ENCODE measurements around the gene TET2. TPM values are rescaled to one million over a fixed set of nuclear protein-coding genes. Genes with fewer than 3 reads are reported as not detected.

TET2 gene
- polyA plus RNA-seq, 10 donors: 20.8 to 38.9 (median 32.8) TPM

DNA sequence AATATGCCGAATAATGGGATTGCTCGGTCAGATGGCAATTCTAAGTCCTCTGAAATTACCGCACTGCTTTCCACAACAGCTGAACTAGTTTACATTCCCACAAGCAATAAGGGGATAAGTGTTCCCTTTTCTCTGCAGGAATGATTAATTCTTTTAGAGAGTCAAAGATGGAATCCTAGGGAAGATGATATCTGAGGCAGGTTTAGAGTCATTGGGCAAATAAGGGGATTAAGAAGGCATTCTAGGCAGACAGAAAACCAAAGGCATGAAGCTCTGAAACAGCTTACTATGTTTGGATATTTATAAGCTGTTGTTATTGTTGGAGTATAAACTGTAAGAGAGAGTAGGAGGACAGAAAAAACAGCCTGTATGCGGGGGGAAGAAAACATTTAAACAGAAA is 85.7 kb downstream of the TET2 start:
- DNase-seq: no peak

DNA sequence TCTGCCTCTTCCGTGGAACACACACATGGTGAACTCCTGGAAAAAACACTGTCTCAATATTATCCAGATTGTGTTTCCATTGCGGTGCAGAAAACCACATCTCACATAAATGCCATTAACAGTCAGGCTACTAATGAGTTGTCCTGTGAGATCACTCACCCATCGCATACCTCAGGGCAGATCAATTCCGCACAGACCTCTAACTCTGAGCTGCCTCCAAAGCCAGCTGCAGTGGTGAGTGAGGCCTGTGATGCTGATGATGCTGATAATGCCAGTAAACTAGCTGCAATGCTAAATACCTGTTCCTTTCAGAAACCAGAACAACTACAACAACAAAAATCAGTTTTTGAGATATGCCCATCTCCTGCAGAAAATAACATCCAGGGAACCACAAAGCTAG is 87.9 kb downstream of the TET2 start:
- no peak for DNase-seq

DNA sequence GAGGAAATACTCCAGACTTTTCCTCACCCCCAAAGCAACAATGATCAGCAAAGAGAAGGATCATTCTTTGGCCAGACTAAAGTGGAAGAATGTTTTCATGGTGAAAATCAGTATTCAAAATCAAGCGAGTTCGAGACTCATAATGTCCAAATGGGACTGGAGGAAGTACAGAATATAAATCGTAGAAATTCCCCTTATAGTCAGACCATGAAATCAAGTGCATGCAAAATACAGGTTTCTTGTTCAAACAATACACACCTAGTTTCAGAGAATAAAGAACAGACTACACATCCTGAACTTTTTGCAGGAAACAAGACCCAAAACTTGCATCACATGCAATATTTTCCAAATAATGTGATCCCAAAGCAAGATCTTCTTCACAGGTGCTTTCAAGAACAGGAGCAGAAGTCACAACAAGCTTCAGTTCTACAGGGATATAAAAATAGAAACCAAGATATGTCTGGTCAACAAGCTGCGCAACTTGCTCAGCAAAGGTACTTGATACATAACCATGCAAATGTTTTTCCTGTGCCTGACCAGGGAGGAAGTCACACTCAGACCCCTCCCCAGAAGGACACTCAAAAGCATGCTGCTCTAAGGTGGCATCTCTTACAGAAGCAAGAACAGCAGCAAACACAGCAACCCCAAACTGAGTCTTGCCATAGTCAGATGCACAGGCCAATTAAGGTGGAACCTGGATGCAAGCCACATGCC is 89.7 kb downstream of the TET2 start:
- DNase-seq: no peak

DNA sequence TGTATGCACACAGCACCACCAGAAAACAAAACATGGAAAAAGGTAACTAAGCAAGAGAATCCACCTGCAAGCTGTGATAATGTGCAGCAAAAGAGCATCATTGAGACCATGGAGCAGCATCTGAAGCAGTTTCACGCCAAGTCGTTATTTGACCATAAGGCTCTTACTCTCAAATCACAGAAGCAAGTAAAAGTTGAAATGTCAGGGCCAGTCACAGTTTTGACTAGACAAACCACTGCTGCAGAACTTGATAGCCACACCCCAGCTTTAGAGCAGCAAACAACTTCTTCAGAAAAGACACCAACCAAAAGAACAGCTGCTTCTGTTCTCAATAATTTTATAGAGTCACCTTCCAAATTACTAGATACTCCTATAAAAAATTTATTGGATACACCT is 90.2 kb downstream of the TET2 start:
- DNase-seq: no peak

DNA sequence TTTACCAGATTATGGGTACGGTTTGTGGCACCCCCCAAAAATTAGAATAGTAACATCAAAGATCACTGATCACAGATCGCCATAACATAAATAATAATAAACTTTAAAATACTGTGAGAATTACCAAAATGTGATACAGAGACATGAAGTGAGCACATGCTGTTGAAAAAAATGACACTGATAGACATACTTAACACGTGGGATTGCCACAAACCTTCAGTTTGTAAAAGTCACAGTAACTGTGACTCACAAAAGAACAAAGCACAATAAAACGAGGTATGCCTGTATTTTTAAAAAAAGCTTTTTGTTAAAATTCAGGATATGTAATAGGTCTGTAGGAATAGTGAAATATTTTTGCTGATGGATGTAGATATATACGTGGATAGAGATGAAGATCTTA is 93.4 kb downstream of the TET2 start:
- no peak for DNase-seq

DNA sequence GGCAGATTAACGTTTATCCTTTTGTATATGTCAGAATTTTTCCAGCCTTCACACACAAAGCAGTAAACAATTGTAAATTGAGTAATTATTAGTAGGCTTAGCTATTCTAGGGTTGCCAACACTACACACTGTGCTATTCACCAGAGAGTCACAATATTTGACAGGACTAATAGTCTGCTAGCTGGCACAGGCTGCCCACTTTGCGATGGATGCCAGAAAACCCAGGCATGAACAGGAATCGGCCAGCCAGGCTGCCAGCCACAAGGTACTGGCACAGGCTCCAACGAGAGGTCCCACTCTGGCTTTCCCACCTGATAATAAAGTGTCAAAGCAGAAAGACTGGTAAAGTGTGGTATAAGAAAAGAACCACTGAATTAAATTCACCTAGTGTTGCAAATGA is 94.8 kb downstream of the TET2 start:
- no peak for DNase-seq

DNA sequence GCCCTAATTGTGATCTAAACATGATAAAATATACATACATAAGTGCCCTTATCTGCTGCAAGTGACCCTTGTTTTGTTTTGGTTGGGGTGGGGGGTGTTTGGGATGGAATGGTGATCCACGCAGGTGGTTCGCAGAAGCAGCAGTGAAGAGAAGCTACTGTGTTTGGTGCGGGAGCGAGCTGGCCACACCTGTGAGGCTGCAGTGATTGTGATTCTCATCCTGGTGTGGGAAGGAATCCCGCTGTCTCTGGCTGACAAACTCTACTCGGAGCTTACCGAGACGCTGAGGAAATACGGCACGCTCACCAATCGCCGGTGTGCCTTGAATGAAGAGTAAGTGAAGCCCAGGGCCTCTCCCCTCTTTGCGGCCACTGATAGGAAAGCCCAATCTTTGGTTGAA is 96.8 kb downstream of the TET2 start:
- no peak for DNase-seq

DNA sequence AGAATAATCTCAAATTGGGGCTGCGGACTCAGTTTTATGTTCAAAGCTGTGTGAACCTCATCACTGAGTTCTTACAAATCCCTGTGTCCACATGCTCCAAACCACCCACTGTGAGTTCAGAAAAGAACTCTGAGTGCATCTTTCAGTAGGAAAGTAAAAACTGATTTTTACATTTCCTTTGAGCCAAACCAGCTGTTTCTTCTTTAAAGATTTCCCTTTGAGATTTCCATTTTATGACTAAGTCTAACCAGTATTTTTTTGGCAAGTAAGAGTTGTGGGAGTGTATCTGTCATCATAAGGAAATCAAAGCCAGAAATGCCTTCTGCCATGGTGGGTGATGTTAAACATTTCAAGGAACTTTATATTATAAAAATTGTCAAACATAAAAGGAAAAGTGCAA is 100.0 kb downstream of the TET2 start:
- peak; percentile 27 to 43 (median 37) for DNase-seq

DNA sequence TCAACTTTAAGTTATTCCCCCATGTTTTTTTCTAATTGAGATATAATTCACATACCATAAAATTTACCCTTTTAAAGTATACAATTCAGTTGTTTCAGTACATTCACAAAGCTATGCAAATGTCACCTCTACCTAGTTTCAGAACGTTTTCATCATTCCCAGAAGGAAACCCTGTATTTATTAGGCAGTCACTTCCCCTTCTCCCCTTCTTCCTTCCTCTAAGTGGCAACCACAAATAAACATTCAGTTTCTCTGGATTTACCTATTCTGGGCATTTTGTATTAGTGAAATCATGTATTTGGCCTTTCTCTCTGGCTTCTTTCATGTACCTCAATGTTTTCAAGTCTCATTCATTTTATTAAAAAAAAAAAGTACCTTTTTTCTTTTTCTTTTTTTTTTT is 101.9 kb downstream of the TET2 start:
- DNase-seq: no peak

DNA sequence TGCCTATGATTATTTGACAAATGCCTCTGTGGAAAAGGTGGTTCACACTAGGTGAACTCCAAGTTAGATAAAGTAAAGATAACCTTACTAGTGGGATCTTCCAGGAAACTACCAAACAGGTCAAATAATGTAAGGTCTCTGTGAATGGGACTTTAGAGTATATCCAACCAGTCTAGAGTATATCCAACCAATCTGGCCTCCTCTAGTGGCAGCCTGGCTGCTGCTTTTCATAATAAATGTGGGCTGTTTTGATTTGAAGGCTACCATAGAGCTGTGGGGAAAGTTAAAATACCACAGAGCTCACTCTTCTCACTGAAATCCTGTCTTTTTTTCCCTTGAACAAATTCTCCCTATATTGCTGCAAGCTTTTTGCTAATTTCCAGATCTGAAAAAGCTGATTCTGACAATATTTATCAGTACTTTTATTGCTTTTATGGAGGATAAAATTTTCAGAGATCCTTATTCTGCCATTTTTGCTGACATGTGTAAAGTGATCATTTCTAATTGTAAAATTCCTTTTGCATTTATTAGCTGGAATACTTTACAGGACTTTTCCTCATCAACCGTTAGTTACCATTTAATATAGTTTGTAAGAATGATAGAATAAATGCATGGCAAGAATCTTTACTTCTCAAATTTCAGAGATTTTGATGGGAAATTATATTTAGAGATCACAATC is 111.3 kb downstream of the TET2 start:
- DNase-seq: no peak

DNA sequence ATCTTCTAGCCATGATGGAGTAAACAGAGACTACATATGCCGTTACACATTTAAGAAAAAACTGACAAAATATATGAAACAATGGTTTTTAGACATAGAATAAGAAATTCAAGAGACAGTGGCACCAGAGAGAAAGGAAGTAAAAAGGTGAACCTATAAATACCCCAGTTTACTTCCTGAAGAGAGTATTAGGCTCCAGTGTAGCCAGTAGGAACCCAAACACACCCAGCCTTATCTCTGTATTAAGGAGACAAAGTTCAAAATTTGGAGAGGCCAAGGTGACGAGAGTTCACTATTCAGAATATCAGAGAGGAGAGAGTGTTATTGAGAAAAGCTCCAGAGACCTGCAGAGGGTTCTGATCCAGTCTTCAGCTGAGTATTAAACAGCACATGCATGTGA is 119.0 kb downstream of the TET2 start:
- no peak for DNase-seq

DNA sequence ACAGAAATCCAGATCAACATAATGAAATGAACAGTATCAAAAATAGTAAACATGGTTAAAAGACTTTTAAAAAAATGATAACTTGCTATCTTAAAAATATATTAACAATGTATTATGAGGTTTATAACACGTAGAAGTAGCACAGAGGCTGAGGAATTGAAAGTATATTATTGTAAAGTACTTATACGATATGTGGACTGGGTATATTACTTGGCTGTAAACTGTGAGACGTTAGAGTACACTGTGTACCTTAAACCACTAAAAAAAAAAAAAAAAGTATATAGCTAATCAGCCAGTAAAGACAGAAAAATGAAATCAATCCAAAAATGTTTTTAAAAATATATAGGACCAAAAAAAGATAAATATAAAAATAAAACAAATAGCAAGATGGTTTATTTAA is 120.6 kb downstream of the TET2 start:
- no peak for DNase-seq

DNA sequence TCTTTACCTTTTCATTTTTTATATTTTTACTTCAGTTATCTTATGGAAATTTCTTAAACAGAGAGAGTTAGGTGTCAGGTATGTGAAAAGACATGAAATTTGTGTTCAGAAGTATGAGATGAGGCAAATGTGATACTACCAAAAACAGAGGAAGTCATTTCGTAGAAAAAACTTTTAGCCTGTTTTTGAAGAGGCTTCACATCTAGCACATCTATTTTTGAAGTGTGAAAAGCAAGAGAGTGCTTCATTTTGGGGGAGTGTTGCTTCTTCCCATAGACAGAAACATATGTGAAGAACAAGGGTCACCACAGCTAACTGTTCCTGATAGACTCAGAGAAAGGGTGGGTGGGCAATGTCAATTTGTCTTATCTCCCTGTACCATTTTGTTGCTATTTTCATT is 125.3 kb downstream of the TET2 start:
- DNase-seq: no peak

DNA sequence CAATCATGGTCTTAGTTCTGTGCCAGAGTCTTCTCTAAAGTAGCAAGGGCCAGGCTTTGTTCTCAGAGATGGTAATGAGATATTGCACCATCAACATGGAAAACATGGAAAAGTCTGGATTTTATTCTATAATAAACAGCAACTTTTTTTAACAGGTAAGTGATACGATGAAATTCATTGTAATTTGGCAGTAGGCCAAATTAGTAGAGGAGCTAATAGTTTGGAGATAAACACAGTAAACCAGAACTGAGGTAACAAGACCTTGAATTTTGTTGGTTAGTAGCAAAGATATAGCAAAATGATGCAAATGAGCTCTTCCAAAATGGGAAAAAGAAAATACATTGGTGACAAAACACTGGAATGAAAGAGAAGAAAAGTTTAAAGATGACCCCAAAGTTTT is 126.6 kb downstream of the TET2 start:
- DNase-seq: no peak

DNA sequence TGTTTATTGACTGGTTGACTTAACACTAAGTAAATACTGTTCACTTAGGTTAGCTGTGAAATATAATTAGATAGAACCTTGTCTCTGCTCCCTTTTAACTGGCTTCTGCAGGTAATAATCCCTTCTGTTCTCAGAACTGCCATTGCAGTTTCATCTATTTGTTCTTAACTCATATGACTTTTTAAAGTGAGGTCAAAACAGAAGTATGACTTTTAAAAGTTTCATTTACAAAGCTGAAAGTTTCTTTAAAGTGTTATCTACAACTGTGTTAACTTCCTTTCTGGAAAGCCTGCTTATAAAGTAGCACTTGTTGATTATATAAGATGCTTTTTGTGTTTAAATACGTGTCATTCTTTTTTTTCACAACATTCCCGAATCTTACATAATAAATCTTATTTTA is 127.4 kb downstream of the TET2 start:
- no peak for DNase-seq

DNA sequence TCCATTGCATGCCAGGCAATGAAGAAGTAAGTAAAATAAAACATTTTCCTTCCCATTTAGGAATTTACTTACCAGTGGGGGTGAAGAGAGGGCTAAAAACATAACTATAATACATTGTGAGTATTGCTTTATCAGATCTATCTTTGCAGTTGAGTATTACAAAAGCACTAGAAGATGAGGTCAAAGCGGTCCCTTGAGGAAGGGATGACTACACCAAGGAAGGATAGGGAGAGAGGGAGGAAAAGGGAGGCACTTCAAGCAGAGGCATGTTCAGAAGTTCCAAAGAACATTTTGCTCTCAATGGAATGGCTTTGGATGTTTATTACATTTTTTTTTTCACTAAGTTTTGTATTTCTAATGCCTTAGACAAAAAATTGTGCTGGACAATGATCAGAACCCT is 127.8 kb downstream of the TET2 start:
- DNase-seq: no peak

DNA sequence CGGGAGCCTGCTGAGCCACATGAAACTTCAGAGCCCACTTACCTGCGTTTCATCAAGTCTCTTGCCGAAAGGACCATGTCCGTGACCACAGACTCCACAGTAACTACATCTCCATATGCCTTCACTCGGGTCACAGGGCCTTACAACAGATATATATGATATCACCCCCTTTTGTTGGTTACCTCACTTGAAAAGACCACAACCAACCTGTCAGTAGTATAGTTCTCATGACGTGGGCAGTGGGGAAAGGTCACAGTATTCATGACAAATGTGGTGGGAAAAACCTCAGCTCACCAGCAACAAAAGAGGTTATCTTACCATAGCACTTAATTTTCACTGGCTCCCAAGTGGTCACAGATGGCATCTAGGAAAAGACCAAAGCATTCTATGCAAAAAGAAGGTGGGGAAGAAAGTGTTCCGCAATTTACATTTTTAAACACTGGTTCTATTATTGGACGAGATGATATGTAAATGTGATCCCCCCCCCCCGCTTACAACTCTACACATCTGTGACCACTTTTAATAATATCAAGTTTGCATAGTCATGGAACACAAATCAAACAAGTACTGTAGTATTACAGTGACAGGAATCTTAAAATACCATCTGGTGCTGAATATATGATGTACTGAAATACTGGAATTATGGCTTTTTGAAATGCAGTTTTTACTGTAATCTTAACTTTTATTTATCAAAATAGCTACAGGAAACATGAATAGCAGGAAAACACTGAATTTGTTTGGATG is 129.9 kb downstream of the TET2 start:
- no peak for DNase-seq

DNA sequence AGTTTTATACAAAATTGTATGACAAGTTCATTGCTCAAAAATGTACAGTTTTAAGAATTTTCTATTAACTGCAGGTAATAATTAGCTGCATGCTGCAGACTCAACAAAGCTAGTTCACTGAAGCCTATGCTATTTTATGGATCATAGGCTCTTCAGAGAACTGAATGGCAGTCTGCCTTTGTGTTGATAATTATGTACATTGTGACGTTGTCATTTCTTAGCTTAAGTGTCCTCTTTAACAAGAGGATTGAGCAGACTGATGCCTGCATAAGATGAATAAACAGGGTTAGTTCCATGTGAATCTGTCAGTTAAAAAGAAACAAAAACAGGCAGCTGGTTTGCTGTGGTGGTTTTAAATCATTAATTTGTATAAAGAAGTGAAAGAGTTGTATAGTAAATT is 131.0 kb downstream of the TET2 start:
- DNase-seq: no peak

DNA sequence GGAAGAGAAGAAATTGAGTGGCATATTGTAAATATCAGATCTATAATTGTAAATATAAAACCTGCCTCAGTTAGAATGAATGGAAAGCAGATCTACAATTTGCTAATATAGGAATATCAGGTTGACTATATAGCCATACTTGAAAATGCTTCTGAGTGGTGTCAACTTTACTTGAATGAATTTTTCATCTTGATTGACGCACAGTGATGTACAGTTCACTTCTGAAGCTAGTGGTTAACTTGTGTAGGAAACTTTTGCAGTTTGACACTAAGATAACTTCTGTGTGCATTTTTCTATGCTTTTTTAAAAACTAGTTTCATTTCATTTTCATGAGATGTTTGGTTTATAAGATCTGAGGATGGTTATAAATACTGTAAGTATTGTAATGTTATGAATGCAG is 132.6 kb downstream of the TET2 start:
- no peak for DNase-seq

DNA sequence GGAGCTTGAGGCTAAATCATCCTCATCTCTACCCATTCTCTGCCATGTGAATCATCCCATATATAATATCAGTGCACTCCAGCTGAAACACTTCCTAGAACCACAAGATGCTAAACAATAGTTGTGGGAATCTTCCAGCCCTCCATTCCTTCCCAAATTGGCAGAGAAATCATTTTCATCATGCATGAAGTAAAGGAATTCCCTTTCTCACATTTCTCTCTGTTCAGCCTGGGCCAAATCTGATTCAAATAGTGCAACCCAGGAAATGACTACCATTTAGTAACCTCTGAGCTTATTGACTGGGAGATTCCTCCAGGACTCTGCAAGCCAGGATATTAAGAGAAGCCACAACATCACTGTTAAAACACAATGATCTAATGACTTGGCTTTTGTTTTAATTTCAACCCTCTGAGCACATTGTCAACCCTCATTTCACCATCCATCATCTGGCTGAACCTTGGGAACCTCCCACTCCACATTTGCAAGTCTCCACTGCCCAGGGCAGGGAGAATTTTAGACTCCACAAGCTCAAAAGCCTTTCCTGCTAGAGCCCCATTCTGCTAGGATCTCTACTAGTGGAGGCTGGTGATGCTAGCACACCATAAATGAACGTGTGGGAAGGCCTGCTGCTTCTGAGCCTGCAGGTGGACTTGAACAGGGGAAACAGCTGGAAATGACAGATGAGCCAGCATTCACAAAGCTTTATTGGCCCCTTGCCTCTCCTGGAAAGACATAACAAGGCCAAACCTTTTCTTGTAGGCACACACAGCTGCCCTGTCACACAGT is 133.9 kb downstream of the TET2 start:
- DNase-seq: peak; percentile 46 to 89 (median 69)

DNA sequence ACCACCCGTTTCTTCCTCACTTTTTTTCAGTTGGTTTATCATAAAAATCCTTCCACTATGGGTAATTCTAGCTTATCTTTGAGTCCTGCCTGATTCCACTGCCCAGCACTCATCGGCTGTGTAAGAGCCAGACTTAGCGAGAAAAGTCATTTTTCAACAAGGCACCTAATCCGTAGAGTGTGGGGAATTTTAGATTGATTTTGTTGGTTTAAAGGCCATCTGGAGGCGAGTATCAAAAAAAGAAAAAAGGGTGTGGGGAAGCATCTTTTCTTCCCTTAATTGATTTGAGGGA is 134.4 kb downstream of the TET2 start:
- no peak for DNase-seq

DNA sequence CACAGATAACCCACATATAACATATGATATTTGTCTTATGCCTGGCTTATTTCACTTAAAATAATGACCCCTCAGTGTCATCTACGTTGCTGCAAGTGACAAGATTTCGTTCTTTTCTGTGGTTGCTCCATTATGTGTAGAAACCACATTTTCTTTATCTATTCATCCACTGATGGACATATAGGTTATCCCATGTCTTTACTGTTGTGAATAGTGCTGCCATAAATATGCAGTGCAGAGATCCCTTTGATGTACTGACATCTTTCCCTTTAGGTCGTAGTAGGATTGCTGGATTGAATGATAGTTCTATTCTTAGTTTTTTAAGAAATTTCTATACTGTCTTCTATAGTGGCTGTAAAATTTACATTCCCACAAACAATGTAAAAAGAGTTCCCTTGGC is 135.8 kb downstream of the TET2 start:
- DNase-seq: no peak

DNA sequence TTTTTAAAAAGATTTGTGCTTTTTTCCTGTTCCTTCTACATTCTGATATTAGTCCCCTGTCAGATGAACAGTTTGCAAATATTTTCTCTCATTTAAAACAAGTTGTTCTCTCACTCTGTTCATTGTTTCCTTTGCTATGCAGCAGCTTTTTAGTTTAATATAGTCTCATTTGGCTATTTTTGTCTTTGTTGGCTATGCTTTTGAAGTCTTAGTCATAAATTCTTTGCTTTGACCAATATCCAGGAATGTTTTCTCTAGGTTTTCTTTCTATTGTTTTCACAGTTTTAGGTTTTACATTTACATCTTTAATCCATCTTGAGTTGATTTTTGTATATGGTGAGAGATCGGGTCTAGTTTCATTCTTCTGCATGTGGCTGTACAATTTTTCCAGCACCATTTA is 136.8 kb downstream of the TET2 start:
- DNase-seq: no peak
